Esophagus squamous epithelium (tissue), 4 donors: ENCODE results near the gene UTP11.

ENCODE experiments used
- CTCF ChIP-seq, 6 experiments: fragments of 450-650 bp in 4 of 6; fragments of 200-600 bp in 2 of 6; sonication (generic) in 2 of 6; IDR thresholded peaks; one replicate each; pipeline ENCODE4 v1.5.1; 2016 to 2019; ENCODE audit warnings: antibody characterized with exemption in 6 of 6, mild to moderate bottlenecking in 4 of 6, moderate library complexity in 4 of 6
- POLR2A ChIP-seq, 4 donors: fragments of 450-650 bp; IDR thresholded peaks; one replicate each; pipeline ENCODE4 v1.6.1; 2017; ENCODE audit warnings: antibody characterized with exemption in 4 of 4, mild to moderate bottlenecking in 4 of 4, moderate library complexity in 3 of 4

- TF ChIP-seq CTCF (IDR thresholded peaks at IDR 0.05) (no peak), POLR2A (IDR thresholded peaks at IDR 0.05) (no peak)
These were observed 38.6 kb downstream of the UTP11 start for GRCh38 chr1:38051079-38051543.
